ENCODE data around the gene WNT3A. TPM values are rescaled to one million over a fixed set of nuclear protein-coding genes. Genes with fewer than 3 reads are reported as not detected.
A peak's percentile ranks its signal among the peaks of the same experiment; 100 is the strongest.
"Not testable (repeated sequence)": the region's sequence is repeated elsewhere in the genome, so short reads cannot be mapped to it uniquely, and the experiment has no call there.

Gene WNT3A, protein sequence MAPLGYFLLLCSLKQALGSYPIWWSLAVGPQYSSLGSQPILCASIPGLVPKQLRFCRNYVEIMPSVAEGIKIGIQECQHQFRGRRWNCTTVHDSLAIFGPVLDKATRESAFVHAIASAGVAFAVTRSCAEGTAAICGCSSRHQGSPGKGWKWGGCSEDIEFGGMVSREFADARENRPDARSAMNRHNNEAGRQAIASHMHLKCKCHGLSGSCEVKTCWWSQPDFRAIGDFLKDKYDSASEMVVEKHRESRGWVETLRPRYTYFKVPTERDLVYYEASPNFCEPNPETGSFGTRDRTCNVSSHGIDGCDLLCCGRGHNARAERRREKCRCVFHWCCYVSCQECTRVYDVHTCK
- 1 to 10 TPM; 2.8 to 6.3 (median 3.8) TPM for total RNA-seq

GRCh38 chr1:228006786-228007048 is at the start of gene WNT3A:
Gene WNT3A (plus strand): TSS chr1:228006998. CDS start chr1:228007129, 131 bp downstream.
- no peaks in the 10 kb centered on the region for H3K9me3 ChIP-seq
- H3K27ac ChIP-seq = peak within 1 kb of the TSS; percentile 59
- peaks cover 41% of the 10 kb centered on the region for H3K4me1 ChIP-seq
- no peaks in the 10 kb centered on the region for H3K36me3 ChIP-seq
- DNase-seq (ENCODE audit: low spot score in 2 of 2) = no peak
- TF ChIP-seq EP300 (IDR thresholded peaks at IDR 0.05) (no peak), POLR2A (IDR thresholded peaks at IDR 0.05) (no peak), POLR2AphosphoS5 (IDR thresholded peaks at IDR 0.05) (no peak)
- TF ChIP-seq, protein P1, sequence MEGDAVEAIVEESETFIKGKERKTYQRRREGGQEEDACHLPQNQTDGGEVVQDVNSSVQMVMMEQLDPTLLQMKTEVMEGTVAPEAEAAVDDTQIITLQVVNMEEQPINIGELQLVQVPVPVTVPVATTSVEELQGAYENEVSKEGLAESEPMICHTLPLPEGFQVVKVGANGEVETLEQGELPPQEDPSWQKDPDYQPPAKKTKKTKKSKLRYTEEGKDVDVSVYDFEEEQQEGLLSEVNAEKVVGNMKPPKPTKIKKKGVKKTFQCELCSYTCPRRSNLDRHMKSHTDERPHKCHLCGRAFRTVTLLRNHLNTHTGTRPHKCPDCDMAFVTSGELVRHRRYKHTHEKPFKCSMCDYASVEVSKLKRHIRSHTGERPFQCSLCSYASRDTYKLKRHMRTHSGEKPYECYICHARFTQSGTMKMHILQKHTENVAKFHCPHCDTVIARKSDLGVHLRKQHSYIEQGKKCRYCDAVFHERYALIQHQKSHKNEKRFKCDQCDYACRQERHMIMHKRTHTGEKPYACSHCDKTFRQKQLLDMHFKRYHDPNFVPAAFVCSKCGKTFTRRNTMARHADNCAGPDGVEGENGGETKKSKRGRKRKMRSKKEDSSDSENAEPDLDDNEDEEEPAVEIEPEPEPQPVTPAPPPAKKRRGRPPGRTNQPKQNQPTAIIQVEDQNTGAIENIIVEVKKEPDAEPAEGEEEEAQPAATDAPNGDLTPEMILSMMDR (IDR thresholded peaks at IDR 0.05) = no peak
- H3K27me3 ChIP-seq = peaks cover 82% of the 10 kb centered on the region
- peak within 1 kb of the TSS; percentile 50 for H3K4me3 ChIP-seq
- WGBS = no CpG with 5 or more reads among the region's 48 CpGs

- no peaks in the 10 kb centered on the region for H3K9me3 ChIP-seq
- H3K4me1 ChIP-seq = peaks cover 1% of the 10 kb centered on the region
- no peaks in the 10 kb centered on the region for H3K36me3 ChIP-seq
- WGBS = 77% methylated on average over 2 of the region's 2 CpGs
- H3K27me3 ChIP-seq = peaks cover 8% of the 10 kb centered on the region
- H3K27ac ChIP-seq = no peak overlapping the region
- no peak for TF ChIP-seq POLR2A (IDR thresholded peaks at IDR 0.05)
- TF ChIP-seq, protein P1 (IDR thresholded peaks at IDR 0.05) = no peak
- no peak for TF ChIP-seq EP300 (IDR thresholded peaks at IDR 0.05)
- TF ChIP-seq POLR2AphosphoS5 (IDR thresholded peaks at IDR 0.05) = no peak
- DNase-seq (ENCODE audit: low spot score in 2 of 2) = peak in 1 of 2 donors; percentile 49
- H3K4me3 ChIP-seq = no peak overlapping the region
These were observed 48.0 kb upstream of the WNT3A start for GRCh38 chr1:227958617-227959324.

- peak in 1 of 2 donors; percentile 52 for DNase-seq (ENCODE audit: low spot score in 2 of 2)
- TF ChIP-seq, protein P1 (IDR thresholded peaks at IDR 0.05) = no peak
- no peak for TF ChIP-seq EP300 (IDR thresholded peaks at IDR 0.05)
- no peak for TF ChIP-seq POLR2A (IDR thresholded peaks at IDR 0.05)
- no peak for TF ChIP-seq POLR2AphosphoS5 (IDR thresholded peaks at IDR 0.05)
These were observed 47.4 kb upstream of the WNT3A start for GRCh38 chr1:227959325-227959860.

GRCh38 chr1:227961651-227962466 is 44.9 kb upstream of the WNT3A start:
- WGBS = 61% methylated on average over 4 of the region's 4 CpGs
- Histone ChIP-seq H3K4me1 (no peaks in the 10 kb centered on the region), H3K4me3 (no peak overlapping the region), H3K27ac (no peak overlapping the region), H3K27me3 (peaks cover 7% of the 10 kb centered on the region), H3K36me3 (no peaks in the 10 kb centered on the region), H3K9me3 (no peaks in the 10 kb centered on the region)
- peak in 1 of 2 donors; percentile 47 for DNase-seq (ENCODE audit: low spot score in 2 of 2)
- TF ChIP-seq POLR2A (IDR thresholded peaks at IDR 0.05) (no peak), EP300 (IDR thresholded peaks at IDR 0.05) (no peak), POLR2AphosphoS5 (IDR thresholded peaks at IDR 0.05) (no peak)
- TF ChIP-seq, protein P1 (IDR thresholded peaks at IDR 0.05) = no peak

More at GRCh38 chr1:227959325-227959860, 47.4 kb upstream of the WNT3A start:
- no peaks in the 10 kb centered on the region for H3K4me1 ChIP-seq
- no peak overlapping the region for H3K4me3 ChIP-seq
- H3K27ac ChIP-seq = no peak overlapping the region
- H3K9me3 ChIP-seq = no peaks in the 10 kb centered on the region
- peaks cover 8% of the 10 kb centered on the region for H3K27me3 ChIP-seq
- no peaks in the 10 kb centered on the region for H3K36me3 ChIP-seq
- 97% methylated on average over 10 of the region's 10 CpGs for WGBS

- not testable (repeated sequence) for DNase-seq (ENCODE audit: low spot score in 2 of 2); H3K27me3 ChIP-seq; H3K4me3 ChIP-seq; H3K36me3 ChIP-seq; H3K9me3 ChIP-seq; H3K4me1 ChIP-seq; H3K27ac ChIP-seq
- WGBS = 92% methylated on average over 2 of the region's 2 CpGs
These were observed 40.1 kb upstream of the WNT3A start for GRCh38 chr1:227966733-227967132.

- H3K27me3 ChIP-seq; H3K9me3 ChIP-seq; H3K27ac ChIP-seq; H3K4me1 ChIP-seq; H3K36me3 ChIP-seq; H3K4me3 ChIP-seq; DNase-seq (ENCODE audit: low spot score in 2 of 2): not testable (repeated sequence)
- WGBS = 88% methylated on average over 5 of the region's 5 CpGs
These were observed 39.0 kb upstream of the WNT3A start for GRCh38 chr1:227967815-227968214.

DNA sequence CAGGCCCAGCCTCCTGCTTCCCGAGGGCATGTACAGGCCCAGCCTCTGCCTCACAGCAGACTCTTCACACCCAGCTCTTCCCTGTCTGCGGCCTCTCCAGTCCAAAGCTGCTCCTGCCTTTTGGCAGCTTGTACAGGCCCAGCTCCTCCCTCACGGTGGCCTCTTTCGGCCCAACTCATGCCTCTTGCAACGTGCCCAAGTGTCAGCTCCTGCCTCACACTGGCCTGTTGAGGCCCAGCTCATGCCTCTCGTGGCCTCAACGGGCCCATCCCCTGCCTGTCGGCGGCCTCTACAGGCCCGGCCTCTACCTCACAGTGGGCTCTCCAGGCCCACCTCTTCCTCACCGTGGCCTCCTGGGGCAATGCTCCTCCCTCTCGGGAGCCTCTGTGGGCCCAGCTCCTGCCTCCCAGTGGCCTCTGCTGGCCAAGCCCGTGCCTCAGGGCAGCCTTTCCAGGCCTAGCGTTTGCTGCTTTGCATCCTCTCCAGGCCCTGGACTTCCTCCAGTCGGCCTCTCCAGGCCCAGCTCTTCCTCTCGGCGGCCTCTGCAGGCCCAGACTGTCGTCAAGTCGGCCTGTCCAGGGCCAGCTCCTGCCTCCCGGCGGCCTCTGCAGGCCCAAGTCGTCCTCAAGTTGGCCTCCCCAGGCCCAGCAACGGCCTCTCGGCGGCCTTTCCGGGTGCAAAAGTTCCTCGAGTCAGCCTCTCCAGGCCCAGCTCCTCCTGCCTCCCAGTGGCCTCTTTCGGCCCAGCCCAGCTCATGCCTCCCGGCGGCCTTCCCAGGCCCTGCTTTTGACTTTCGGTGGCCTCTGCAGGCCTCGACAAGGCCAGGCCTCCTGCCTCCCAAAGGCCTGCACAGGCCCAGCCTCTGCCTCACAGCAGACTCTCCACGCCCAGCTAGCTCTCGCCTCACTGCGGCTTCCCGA is 36.5 kb upstream of the WNT3A start:
- H3K4me3 ChIP-seq, H3K36me3 ChIP-seq, H3K4me1 ChIP-seq, H3K27ac ChIP-seq, H3K9me3 ChIP-seq, H3K27me3 ChIP-seq: not testable (repeated sequence)
- DNase-seq (ENCODE audit: low spot score in 2 of 2) = peak in 1 of 2 donors; percentile 60
- 86% methylated on average over 32 of the region's 36 CpGs for WGBS
